G401.6 (cell line): ENCODE data around the gene TANC1.

Experiments
- FAIRE-seq: peaks from 2 replicates; lab custom pipeline; 2012; peaks lifted over from hg19 to GRCh38; lab: Jason Lieb, UNC

Gene TANC1

GRCh38 chr2:159199761-159200465, 231.5 kb downstream of the TANC1 start:
- no peak for FAIRE-seq

DNA sequence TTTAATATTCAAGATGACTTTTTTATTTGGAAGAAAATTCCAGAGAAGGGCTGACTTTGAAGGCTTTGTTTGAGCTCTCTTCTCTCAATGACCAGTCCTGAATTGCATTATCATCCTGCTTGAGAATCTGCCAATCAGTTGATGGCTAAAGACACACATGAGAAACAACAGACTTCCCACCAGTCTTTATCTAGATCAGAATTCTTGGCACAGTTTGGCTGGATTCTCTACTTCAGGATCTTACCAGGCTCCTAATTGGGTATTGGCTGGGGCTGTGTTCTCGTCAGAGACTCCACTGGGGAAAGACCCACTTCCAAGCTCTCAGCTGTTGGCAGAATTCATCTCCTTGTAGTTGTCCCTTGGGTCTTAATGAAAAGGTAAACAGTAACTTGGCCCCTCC, 232.1 kb downstream of the TANC1 start:
- no peak for FAIRE-seq

DNA sequence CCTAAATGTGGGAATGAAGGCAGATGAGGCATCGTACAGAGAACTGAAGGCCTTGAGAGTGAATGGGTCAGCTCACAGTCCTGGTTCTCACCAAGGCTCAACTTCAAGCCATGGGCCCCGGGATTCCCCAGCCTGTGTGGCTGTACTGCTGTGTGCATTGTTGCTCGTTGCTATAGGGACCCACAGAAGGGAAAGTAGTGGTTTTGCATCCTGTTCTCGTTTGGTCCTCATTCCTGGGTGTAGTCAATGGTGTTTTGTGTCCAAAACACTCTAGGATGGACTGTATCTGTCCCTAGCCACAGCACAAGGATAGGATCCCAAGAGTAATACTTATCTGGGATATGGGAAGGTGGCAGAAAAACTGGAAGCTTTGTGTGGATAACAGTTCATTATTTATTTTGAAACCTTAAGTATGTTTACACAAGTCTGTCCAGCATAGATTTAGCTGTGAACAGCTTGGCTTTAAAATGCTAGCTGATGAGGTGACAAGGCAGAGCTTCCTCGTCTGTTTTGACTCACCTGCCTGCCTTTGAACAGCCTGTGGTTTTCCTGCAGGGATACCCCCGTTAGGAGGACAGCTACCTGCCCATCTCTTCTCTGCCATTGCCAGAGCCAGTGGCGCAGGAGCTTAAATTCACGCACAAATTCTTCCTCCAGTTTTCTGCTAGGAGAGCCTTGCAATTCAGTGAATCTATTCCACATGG, 233.1 kb downstream of the TANC1 start:
- no peak for FAIRE-seq

DNA sequence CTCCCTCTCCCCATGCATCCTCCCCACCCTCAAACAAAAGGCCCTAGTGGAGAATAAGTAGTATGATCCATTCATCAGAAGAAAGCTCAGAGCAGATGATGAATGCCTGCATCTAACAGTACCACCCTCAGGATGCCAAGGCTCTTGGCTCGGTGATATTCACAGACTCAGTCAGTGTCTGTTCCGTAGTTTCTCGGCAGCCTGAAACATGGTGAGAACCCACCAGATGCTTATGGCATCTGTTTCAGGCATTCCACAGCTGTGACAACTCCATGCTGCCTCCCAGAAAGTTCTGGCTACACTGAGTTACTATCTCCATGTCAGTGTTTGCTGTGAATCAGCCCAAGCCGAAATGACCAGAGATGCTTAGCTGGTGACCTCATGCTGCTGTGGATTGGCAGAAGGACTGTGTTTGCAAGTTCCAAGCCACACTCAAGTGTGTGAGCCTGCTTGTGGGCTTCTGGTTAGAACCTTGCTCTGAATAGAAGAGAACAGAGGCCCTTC, 234.2 kb downstream of the TANC1 start:
- FAIRE-seq = no peak

GRCh38 chr2:159204381-159205144, 236.1 kb downstream of the TANC1 start:
- FAIRE-seq = no peak

DNA sequence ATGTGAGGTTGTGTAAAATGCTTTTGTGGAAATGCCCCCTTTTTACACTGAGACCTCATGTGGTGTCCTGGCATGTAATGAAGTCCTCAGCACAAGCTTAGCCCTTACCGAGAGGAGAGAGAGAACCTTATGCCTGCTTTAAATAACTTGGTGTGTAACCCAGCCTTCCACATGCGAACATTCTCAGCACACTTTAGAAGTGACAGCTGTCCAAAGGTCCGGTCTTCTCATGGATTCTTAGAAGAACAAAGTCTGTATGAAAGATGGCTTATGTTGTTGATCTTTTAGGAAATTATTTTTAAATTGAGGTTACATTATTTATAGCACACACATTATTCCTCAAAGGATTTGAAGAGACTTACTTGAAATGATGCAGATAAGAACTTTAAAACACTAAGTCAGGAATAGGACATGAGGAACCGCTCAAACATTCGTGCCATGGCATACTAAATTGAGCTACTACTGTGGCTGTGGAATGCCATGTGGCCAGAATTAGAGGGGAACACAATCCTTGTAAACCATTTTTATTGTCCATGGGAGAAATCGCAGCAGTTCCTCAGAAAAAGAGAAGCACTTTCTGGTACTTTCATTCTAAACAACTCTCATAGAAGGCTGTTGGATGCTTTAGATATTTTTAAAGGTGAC, 238.4 kb downstream of the TANC1 start:
- no peak for FAIRE-seq

DNA sequence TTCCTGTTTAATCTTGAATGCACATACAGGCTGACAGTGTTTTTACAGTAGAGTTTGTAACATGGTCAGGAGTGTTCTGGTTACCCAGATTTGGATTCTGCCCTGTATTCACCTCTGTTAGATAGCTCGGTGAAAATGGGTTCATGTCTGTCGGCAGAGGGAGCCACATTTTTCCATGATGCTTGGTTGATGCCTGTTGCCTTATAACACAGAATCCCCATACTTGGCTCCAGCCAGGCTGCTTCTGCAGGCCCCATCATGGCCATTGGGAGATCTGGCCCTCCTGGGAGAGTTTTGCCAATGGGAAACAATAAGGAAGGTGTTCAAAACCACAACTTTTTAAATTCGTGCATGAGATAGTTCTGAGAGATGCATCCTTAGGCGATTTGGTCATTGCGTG, 240.0 kb downstream of the TANC1 start:
- no peak for FAIRE-seq

- no peak for FAIRE-seq
Observed at GRCh38 chr2:159209341-159210306, 241.2 kb downstream of the TANC1 start.

DNA sequence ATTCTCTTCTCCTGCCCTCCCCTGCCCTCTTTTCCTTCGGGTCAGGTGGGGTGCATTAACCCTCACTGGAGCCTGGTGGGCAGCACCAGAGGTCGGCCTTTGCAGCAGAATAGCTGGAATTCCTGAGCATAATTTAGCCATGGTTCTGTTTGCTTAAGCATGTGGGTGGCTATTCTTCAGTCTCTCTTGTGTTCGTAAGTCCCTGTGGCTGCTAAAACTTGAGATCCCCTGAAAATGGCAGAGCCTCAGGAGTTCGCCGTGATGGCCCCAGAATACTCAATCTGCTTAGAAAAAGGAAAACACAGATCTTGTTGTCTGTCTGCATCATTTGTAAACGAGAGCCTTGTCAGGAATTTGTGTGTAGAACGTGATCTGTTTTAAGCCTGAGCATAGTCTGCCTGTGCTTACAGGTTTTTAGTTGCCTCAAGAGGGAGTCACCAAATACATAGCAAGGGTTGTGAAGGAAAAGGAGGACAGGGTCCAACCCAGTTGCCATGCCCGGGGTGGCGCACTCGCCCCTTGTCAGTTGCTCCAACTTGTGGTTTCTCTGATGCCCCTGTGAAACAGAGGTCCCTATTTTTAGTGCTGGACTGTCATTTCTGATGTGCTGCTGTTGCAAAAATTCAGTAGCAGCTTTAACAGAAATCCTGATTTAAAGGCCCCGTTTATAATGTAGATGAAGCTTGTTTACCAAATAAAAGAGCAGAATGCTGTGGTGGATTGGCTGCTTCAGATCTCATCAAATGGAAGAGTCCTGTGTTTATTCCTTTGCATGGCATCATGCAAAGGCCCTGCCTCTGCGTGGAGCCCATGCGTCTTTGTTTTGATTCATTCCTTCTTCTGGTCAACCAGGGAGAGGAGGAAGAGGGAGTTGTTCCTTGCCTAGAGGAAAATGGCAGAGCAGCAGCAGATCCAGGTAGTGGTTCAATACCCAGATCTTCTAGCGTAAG, 243.3 kb downstream of the TANC1 start:
- FAIRE-seq = no peak

DNA sequence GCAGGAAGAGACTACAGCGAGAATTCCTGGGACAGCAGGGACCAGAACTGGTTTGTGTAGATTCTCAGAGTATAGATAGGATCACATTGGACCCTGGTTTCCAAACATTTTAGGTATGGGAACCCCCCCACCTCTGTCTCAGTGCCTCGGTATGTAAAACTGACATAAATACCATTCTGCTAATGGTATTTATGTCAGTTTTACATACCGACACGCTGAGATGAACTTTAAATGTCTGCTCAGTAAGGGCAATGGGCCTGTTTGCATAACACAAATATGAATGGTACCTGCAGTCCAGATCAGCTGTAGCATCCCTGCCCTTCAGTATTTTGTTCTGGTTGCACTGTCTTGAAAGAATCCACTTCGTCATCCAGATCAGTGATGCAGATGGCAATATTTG, 244.9 kb downstream of the TANC1 start:
- no peak for FAIRE-seq

DNA sequence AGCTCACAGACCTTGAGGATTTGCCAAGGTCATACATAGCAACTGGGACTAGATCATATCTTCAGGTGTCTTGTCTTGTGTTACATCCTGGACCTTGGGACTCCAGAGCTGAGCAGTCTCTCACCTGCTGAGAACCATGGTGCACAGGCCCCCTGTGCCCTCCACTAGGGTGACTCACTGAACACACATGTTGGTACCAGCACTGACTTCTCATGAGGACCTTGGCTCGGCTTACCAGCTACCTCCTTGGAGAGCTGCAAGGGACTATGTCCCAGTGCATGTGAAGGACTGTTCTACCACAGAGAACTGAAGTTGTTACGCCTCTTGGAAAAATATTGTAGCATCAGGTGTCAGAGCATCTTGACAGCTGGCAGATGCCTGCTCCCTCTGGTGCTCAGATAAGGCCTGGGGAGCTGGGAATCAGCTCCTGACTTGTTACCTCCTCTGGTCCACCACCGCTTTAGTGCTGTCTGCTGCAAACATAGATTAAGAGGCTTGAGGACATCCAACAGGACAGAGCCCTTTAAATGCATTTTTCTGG, 246.0 kb downstream of the TANC1 start:
- FAIRE-seq = no peak

DNA sequence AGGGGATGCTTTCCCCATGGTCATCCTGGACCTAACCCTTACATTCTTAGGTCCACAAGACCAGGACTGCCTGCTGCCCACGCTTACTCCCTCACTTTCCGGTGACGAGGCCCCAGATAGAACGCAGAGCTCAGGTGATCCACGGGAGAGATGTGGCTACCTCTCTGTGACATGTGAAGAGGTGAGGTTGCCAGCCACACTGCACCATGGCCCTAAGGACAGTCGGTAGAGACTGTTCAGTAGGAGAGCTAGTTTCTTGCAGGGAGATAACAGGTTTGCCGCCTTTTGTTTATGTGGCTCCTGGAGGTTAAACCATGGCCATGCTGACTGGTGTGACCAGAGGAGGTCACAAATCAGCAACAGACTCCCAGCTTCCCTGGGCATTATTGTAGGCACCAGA, 246.7 kb downstream of the TANC1 start:
- FAIRE-seq = no peak

GRCh38 chr2:159217676-159218075, 249.2 kb downstream of the TANC1 start:
- FAIRE-seq = no peak

GRCh38 chr2:159218389-159218788, 249.9 kb downstream of the TANC1 start:
- FAIRE-seq = no peak

DNA sequence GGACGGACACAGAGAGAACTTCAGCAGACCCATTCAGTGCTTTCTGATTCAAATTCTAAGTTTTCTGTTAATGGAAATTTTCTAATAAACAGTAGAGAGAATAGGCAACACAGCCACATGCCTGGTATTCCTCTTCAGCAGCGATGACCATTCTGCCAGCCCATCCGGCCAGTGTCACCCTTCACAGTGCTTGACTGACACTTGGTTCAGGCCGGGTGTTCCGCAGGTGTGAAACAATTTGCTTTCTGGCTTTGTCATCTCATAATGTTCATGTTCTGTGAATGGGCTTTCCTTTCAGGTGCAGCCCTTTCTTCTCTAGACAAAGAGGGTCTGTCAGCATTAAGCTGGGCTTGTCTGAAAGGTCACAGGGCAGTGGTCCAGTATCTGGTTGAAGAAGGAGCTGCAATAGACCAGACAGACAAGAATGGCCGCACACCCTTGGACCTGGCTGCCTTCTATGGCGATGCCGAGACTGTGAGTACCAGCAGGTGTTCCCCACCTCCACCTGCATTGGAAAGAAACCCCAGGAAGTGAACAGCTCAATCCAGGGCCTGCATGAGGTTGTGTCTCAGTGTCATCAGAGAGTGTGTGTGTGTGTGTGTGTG, 251.1 kb downstream of the TANC1 start:
- no peak for FAIRE-seq

DNA sequence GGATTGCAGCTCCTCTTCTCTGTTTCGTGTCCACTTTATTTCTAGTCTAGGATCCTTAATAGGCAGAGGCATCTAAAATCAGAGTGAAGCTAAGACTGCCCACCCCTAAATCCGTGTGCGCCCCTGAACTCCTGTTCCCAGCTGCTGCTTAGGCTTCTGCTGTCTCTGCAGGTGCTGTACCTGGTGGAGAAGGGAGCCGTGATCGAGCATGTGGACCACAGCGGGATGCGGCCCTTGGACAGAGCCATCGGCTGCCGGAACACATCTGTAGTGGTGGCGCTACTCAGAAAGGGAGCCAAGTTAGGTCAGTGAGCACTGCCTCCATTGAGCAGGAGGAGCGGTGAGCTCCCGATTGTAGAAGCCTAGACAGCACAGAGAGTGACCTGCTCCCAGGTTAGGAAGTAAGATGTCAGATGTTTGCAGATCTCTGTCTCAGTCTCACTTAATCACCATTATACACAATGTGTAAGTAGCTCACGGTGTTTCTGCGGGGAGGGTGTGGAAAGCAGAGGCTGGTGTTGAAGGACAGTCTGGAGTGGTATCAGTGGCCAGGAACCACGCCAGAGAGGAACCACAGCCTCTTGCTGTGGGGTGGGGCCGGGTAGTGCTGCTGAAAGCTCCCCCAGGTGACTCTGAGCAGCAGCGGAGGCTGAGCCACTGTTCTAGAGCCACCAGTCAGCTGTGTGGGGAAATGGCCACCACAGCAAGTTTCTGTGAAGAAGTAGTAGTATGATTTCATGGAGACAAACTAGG, 255.8 kb downstream of the TANC1 start:
- FAIRE-seq = no peak

DNA sequence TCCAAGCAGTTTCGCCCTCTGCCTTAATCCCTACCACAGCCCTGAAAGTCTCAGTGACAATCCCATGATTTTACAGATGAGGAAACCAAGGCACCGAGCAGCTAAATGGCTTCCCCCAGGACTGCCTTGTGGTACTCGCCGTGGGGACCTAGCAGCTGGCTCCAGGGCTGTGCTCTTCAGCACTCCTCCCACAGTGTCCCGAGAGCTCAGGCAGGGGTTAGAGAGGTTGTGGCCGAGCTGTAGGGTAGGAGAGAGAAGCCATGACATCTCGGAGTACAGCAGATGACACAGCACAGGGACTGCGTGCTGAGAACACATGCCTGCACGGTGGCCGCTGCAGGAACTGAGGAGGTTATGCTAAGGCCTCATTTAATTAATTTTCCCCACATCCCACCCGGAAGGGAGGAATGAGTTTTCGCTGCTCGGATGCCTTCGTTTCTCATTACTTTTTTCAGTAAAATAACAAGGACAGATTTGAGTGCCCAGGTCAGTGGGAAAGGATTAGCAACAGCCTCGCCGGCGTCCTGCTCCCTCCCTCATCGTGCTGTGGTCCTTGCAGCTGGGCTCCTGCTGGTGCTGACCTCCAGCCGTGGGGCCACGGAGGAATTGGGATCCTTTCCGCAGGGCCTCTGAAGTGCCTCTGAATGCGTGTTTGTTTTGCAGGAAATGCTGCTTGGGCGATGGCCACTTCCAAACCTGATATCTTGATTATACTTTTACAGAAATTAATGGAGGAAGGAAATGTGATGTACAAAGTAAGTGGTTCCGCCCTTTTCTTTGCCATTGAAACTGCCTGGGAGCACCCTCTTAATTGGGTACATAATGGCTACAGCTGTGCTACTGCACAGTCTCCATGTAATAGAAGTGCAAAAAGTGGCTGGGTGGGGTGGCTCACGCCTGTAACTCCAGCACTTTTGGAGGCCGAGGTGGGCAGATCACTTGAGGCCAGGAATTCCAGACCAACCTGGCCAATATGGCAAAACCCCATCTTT, 256.9 kb downstream of the TANC1 start:
- no peak for FAIRE-seq
